GM21381 (cell line): ENCODE results near the gene PHLDB1.
A peak's percentile ranks its signal among the peaks of the same experiment; 100 is the strongest.
"Not testable (repeated sequence)": the region's sequence is repeated elsewhere in the genome, so short reads cannot be mapped to it uniquely, and the experiment has no call there.

Experiments
- ATAC-seq: cut with Tn5 transposase; IDR thresholded peaks from one replicate; pipeline ENCODE4 v1.9.1; 2021; ENCODE audit warnings: mild to moderate bottlenecking, moderate library complexity; ENCODE audit not compliant: unreplicated experiment

Gene PHLDB1

GRCh38 chr11:118658429-118659313 is 51.3 kb downstream of the PHLDB1 start:
- ATAC-seq = no peak

GRCh38 chr11:118659314-118659952 is 52.0 kb downstream of the PHLDB1 start:
- peak; percentile 72 for ATAC-seq

- no peak for ATAC-seq
These were observed 52.7 kb downstream of the PHLDB1 start for GRCh38 chr11:118659953-118660680.

GRCh38 chr11:118660681-118661424 is 53.4 kb downstream of the PHLDB1 start:
- ATAC-seq = no peak

- ATAC-seq = no peak
These were observed 54.2 kb downstream of the PHLDB1 start for GRCh38 chr11:118661425-118662301.

- ATAC-seq = no peak
These were observed 55.2 kb downstream of the PHLDB1 start for GRCh38 chr11:118662401-118663271.

- ATAC-seq = no peak
These were observed 56.0 kb downstream of the PHLDB1 start for GRCh38 chr11:118663381-118663780.

GRCh38 chr11:118663902-118664301 is 56.5 kb downstream of the PHLDB1 start:
- no peak for ATAC-seq

GRCh38 chr11:118666371-118666770 is 59.0 kb downstream of the PHLDB1 start:
- ATAC-seq = no peak

GRCh38 chr11:118670063-118670462 is 62.6 kb downstream of the PHLDB1 start:
- no peak for ATAC-seq

GRCh38 chr11:118671254-118671653 is 63.8 kb downstream of the PHLDB1 start:
- no peak for ATAC-seq

GRCh38 chr11:118672846-118673245 is 65.4 kb downstream of the PHLDB1 start:
- ATAC-seq = no peak

GRCh38 chr11:118673361-118674081 is 66.1 kb downstream of the PHLDB1 start:
- ATAC-seq = no peak

- ATAC-seq = no peak
These were observed 66.6 kb downstream of the PHLDB1 start for GRCh38 chr11:118674082-118674435.

- no peak for ATAC-seq
These were observed 70.6 kb downstream of the PHLDB1 start for GRCh38 chr11:118677977-118678376.

- not testable (repeated sequence) for ATAC-seq
These were observed 71.5 kb downstream of the PHLDB1 start for GRCh38 chr11:118678908-118679307.

GRCh38 chr11:118679483-118679882 is 72.1 kb downstream of the PHLDB1 start, which contains the start of gene TREH:
TREH (minus strand) TSS chr11:118679650; CDS start chr11:118679627, 23 bp downstream.
- ATAC-seq = no peak

GRCh38 chr11:118682372-118682771 is 75.0 kb downstream of the PHLDB1 start:
- no peak for ATAC-seq
